Measurements from ENCODE around the gene ADGRF3.
"Not testable (repeated sequence)": the region's sequence is repeated elsewhere in the genome, so short reads cannot be mapped to it uniquely, and the experiment has no call there.

Gene ADGRF3

DNA sequence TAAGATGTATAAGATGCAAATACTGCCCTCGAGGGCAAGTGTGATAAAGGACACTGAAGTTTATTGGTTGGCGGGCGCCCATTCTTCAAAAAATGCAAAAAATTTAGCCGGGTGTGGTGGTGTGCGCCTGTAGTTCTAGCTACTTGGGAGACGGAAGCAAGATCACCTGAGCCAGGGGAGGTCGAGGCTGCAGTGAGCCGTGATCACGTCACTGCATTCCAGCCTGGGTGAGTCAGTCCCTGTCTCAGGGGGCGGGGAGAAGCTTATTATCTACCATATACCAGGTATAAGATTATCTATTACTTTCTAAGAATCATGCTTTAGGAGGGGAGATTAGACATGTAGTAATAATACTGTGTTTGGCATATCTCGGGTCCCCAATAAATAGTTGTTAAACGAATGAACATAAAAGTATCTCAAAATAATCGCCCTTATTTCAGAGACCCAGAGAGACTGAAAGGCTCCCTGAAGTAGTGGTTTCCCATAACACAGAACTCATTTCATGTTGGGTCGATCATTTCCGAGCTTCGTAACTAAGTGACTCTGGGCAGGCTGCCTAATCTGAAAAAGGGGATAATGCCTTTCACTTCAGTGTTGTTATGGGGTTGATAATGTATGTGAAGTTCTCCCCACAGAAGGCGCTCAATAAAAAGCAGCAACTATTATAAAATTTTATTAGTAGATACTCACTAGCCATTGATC is 1.9 kb downstream of the ADGRF3 start:
- TF ChIP-seq, protein P1, sequence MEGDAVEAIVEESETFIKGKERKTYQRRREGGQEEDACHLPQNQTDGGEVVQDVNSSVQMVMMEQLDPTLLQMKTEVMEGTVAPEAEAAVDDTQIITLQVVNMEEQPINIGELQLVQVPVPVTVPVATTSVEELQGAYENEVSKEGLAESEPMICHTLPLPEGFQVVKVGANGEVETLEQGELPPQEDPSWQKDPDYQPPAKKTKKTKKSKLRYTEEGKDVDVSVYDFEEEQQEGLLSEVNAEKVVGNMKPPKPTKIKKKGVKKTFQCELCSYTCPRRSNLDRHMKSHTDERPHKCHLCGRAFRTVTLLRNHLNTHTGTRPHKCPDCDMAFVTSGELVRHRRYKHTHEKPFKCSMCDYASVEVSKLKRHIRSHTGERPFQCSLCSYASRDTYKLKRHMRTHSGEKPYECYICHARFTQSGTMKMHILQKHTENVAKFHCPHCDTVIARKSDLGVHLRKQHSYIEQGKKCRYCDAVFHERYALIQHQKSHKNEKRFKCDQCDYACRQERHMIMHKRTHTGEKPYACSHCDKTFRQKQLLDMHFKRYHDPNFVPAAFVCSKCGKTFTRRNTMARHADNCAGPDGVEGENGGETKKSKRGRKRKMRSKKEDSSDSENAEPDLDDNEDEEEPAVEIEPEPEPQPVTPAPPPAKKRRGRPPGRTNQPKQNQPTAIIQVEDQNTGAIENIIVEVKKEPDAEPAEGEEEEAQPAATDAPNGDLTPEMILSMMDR (IDR thresholded peaks at IDR 0.05; ENCODE audit: extremely low read depth, insufficient read depth, missing control alignments) = no peak
- in situ Hi-C loops (cut with MboI; ENCODE audit: low pct_unique_long_range_greater_than_20kb, low sequenced_read_pairs, unreplicated experiment) = no loop called here
- DNase-seq (ENCODE audit: low spot score) = no peak

DNA sequence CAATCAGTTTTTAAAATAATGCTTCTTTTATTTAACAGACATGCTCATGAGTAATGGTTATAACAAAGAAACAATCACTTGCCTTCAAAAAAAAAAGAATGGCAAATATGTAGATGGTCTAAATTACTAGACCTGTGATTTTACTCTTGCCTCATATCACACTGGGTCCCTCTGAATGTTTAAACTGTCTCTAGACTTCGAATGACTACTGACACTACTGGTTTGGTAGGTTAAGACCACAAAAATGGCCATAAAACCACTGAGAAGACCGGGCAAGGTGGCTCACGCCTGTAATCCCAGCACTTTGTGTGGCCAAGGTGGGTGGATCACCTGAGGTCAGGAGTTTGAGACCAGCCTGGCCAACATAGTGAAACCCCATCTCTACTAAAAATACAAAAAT is 5.8 kb downstream of the ADGRF3 start:
- no peak for DNase-seq (ENCODE audit: low spot score)
- TF ChIP-seq, protein P1 (IDR thresholded peaks at IDR 0.05; ENCODE audit: extremely low read depth, insufficient read depth, missing control alignments) = no peak
- in situ Hi-C loops (cut with MboI; ENCODE audit: low pct_unique_long_range_greater_than_20kb, low sequenced_read_pairs, unreplicated experiment) = no loop called here

DNA sequence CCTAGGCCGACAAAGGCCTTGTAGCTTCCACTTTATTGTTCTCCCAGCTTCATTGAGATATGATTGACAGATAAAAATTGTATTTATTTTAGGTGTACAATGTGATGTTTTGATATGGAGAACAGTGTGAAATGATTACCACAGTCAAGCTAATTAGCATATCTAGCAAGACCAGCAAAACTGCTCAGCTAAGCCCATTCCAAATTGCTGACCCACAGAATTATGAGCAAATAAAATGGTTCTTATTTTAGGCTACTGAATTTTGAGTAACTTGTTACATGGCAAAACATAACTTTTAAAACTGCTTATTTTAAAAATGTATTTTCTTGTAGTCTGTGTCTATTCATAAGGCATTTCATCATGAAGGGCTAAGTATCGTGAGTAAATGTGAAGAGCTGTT is 9.3 kb downstream of the ADGRF3 start:
- in situ Hi-C loops (cut with MboI; ENCODE audit: low pct_unique_long_range_greater_than_20kb, low sequenced_read_pairs, unreplicated experiment) = no loop called here
- TF ChIP-seq, protein P1 (IDR thresholded peaks at IDR 0.05; ENCODE audit: extremely low read depth, insufficient read depth, missing control alignments) = no peak
- no peak for DNase-seq (ENCODE audit: low spot score)

DNA sequence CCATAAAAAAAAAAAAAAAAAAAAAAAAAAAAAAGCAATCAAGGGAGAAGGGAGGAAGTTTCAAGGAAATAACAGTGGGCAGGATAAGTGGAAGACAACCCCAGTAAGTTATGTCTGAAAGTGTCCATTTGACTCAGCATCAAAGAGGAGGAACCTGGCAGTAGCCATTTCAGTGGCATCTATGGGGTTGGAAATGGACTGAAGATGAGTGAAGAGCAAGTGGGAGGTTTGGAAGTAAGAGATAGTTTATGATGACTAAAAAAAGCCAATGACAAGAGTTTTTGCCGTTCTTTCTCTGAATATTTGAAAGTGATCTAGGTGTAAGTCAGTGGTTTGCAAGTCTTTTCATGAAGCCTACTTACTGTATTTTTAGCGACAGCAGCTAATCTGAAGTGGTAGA is 9.9 kb downstream of the ADGRF3 start:
- in situ Hi-C loops (cut with MboI; ENCODE audit: low pct_unique_long_range_greater_than_20kb, low sequenced_read_pairs, unreplicated experiment) = no loop called here
- TF ChIP-seq, protein P1 (IDR thresholded peaks at IDR 0.05; ENCODE audit: extremely low read depth, insufficient read depth, missing control alignments) = no peak
- DNase-seq (ENCODE audit: low spot score) = no peak

DNA sequence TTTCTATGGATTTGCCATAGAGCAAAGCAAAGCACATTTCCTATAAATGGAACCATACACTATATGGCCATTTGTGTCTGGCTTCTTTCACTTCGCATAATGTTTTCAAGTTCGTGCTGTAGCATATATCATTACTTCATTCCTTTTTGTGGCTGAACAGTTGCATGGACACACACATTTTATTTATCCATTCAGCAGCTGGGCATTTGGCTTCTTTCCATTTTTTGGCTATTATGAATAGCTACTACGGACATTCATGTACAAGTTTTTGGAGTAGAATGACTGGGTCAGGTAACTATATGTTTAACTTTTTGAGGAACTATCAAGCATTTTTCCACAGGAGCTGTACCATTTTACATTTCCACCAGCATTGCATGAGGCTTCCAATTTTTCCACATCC is 11.4 kb downstream of the ADGRF3 start:
- TF ChIP-seq, protein P1 (IDR thresholded peaks at IDR 0.05; ENCODE audit: extremely low read depth, insufficient read depth, missing control alignments) = no peak
- in situ Hi-C loops (cut with MboI; ENCODE audit: low pct_unique_long_range_greater_than_20kb, low sequenced_read_pairs, unreplicated experiment) = no loop called here
- no peak for DNase-seq (ENCODE audit: low spot score)

DNA sequence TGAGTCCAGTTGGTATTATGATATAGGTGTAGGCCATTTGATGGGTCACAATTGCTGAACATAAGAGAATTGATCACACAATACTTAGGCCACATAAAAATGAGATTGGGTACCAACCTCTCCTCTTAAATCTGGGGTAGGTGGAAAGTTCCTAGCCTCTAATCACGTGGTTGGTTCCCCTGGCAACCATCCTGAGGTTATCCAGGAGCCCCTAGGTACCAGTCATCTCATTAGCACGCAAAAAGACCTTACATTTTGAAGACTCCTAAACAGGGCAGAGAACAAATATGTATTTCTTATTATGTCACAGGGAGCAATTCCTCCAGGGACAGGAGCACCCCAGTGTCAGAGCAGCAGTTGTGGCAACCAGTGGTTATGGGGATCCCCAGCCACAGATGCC is 13.3 kb downstream of the ADGRF3 start:
- in situ Hi-C loops (cut with MboI; ENCODE audit: low pct_unique_long_range_greater_than_20kb, low sequenced_read_pairs, unreplicated experiment) = no loop called here
- DNase-seq (ENCODE audit: low spot score) = no peak
- TF ChIP-seq, protein P1 (IDR thresholded peaks at IDR 0.05; ENCODE audit: extremely low read depth, insufficient read depth, missing control alignments) = no peak

DNA sequence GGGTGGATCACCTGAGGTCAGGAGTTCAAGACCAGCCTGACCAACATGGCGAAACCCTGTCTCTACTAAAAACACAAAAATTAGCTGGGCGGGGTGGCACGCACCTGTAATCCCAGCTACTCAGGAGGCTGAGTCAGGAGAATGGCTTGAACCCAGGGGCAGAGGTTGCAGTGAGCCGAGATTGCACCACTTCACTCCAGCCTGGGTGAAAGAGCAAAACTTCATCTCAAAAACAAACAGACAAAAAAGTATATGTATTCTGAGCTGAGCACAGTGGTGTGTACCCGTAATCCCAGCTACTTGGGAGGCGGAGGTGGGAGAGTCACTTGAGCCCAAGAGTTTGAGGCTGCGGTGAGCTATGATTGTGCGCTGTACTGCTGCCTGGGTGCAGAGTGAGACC is 15.3 kb downstream of the ADGRF3 start:
- DNase-seq (ENCODE audit: low spot score); in situ Hi-C loops (cut with MboI; ENCODE audit: low pct_unique_long_range_greater_than_20kb, low sequenced_read_pairs, unreplicated experiment): not testable (repeated sequence)

Measured in GM13977 (cell line).